ENCODE results near the gene LPIN1.

LPIN1 gene

GRCh38 chr2:11775384-11775783 is 29.0 kb downstream of the LPIN1 start:
- no peak for TF ChIP-seq CTCF (IDR thresholded peaks at IDR 0.05; ENCODE audit: low read depth, low read length, missing control alignments)
- DNase-seq (ENCODE audit: extremely low read depth, low read depth): no peak
- no peak overlapping the region for H3K4me3 ChIP-seq (replicated peaks; ENCODE audit: low read depth, low read length)

- no peak for TF ChIP-seq CTCF (IDR thresholded peaks at IDR 0.05; ENCODE audit: low read depth, low read length, missing control alignments)
- H3K4me3 ChIP-seq (replicated peaks; ENCODE audit: low read depth, low read length): no peak overlapping the region
- DNase-seq (ENCODE audit: extremely low read depth, low read depth): no peak
Measured at GRCh38 chr2:11777066-11777782, 30.8 kb downstream of the LPIN1 start.

- TF ChIP-seq CTCF (IDR thresholded peaks at IDR 0.05; ENCODE audit: low read depth, low read length, missing control alignments): no peak
- DNase-seq (ENCODE audit: extremely low read depth, low read depth): no peak
- H3K4me3 ChIP-seq (replicated peaks; ENCODE audit: low read depth, low read length): no peak overlapping the region
Measured at GRCh38 chr2:11777886-11778415, 31.5 kb downstream of the LPIN1 start.

- no peak for TF ChIP-seq CTCF (IDR thresholded peaks at IDR 0.05; ENCODE audit: low read depth, low read length, missing control alignments)
- H3K4me3 ChIP-seq (replicated peaks; ENCODE audit: low read depth, low read length): no peak overlapping the region
- no peak for DNase-seq (ENCODE audit: extremely low read depth, low read depth)
Measured at GRCh38 chr2:11778416-11778815, 32.0 kb downstream of the LPIN1 start.

GRCh38 chr2:11778923-11779757 is 32.7 kb downstream of the LPIN1 start:
- DNase-seq (ENCODE audit: extremely low read depth, low read depth): no peak
- H3K4me3 ChIP-seq (replicated peaks; ENCODE audit: low read depth, low read length): no peak overlapping the region
- peak; percentile 92 for TF ChIP-seq CTCF (IDR thresholded peaks at IDR 0.05; ENCODE audit: low read depth, low read length, missing control alignments)

GRCh38 chr2:11781602-11782001 is 35.2 kb downstream of the LPIN1 start:
- no peak for DNase-seq (ENCODE audit: extremely low read depth, low read depth)
- no peak overlapping the region for H3K4me3 ChIP-seq (replicated peaks; ENCODE audit: low read depth, low read length)
- TF ChIP-seq CTCF (IDR thresholded peaks at IDR 0.05; ENCODE audit: low read depth, low read length, missing control alignments): no peak
